Endothelial cell of umbilical vein (primary cell): ENCODE data around the gene PDHA2.

Experiments used
- CTCF ChIP-seq, 2 donors: IDR thresholded peaks; 1 replicate in 1 of 2; 2 replicates in 1 of 2; pipeline ENCODE4 v1.5.1; 2011; ENCODE audit warnings: low read length in 2 of 2, mild to moderate bottlenecking in 2 of 2, moderate library complexity in 2 of 2, control low read depth in 1 of 2, inconsistent platforms in 1 of 2, low read depth in 1 of 2; ENCODE audit not compliant: insufficient read depth in 1 of 2; ENCODE audit errors: extremely low read depth in 1 of 2
- EZH2 ChIP-seq: IDR thresholded peaks from 2 replicates; pipeline ENCODE4 v1.6.1; 2012; ENCODE audit warnings: borderline replicate concordance, low read depth, mild to moderate bottlenecking, moderate library complexity, low read length, inconsistent platforms; ENCODE audit not compliant: severe bottlenecking
- FOS ChIP-seq: IDR thresholded peaks from 2 replicates; pipeline ENCODE4 v1.6.1; 2011; ENCODE audit warnings: mild to moderate bottlenecking, low read length, moderate library complexity, borderline replicate concordance; ENCODE audit not compliant: insufficient read depth
- GATA2 ChIP-seq: IDR thresholded peaks from 2 replicates; pipeline ENCODE4 v1.7.0; 2011; ENCODE audit warnings: low read depth, mild to moderate bottlenecking, moderate library complexity, mixed read lengths, low read length; ENCODE audit not compliant: insufficient read length, insufficient read depth
- MAX ChIP-seq: IDR thresholded peaks from 2 replicates; pipeline ENCODE4 v1.6.1; 2011; ENCODE audit not compliant: insufficient read depth, insufficient read length
- MYC ChIP-seq: IDR thresholded peaks from one replicate; pipeline ENCODE4 v1.6.1; 2011; ENCODE audit warnings: mild to moderate bottlenecking, low read depth, low read length
- POLR2A ChIP-seq: IDR thresholded peaks from 2 replicates; pipeline ENCODE4 v1.6.1; 2012; ENCODE audit warnings: low read depth, mild to moderate bottlenecking, control low read depth, low read length
- POLR2AphosphoS5 ChIP-seq: IDR thresholded peaks from 2 replicates; pipeline ENCODE4 v1.6.1; 2012; ENCODE audit warnings: low read depth, mild to moderate bottlenecking, control low read depth, low read length, moderate library complexity; ENCODE audit not compliant: insufficient read depth

- no peak for TF ChIP-seq POLR2A
- TF ChIP-seq POLR2AphosphoS5: no peak
- TF ChIP-seq CTCF (IDR thresholded peaks at IDR 0.05; ENCODE audit: extremely low read depth in 1 of 2, insufficient read depth in 1 of 2, low read depth in 1 of 2, low read length in 2 of 2): no peak
- TF ChIP-seq MAX: no peak
- no peak for TF ChIP-seq EZH2
- no peak for TF ChIP-seq FOS
- no peak for TF ChIP-seq MYC
- TF ChIP-seq GATA2: no peak
These were observed 6.1 kb upstream of the PDHA2 start for GRCh38 chr4:95833711-95834194.
